H1 (cell line): ENCODE measurements around the gene COL4A2. TPM values are rescaled to one million over a fixed set of nuclear protein-coding genes. Genes with fewer than 3 reads are reported as not detected.

ENCODE experiments used
- CTCF ChIA-PET: fragments of 300-600 bp; sonication (Branson Sonifier 250); formaldehyde crosslinking; loops from one replicate; lab custom pipeline; 2021; ENCODE audit not compliant: partially characterized antibody; lab: Charles Lee
- POLR2A ChIA-PET: fragments of 300-600 bp; sonication (Branson Sonifier 250); formaldehyde crosslinking; loops from one replicate; lab custom pipeline; 2021; ENCODE audit warnings: inconsistent platforms; ENCODE audit not compliant: partially characterized antibody; lab: Charles Lee
- DNase-seq, 2 experiments: peaks; one replicate each; pipeline versions ENCODE4 v3.0.0 to v3.0.0-alpha.2; 2010 to 2022; ENCODE audit warnings: low spot score in 2 of 2, low read depth in 1 of 2, mixed read lengths in 1 of 2
- FAIRE-seq: peaks from 2 replicates; lab custom pipeline; 2011; peaks lifted over from hg19 to GRCh38; lab: Jason Lieb, UNC
- H2AFZ ChIP-seq: 2 replicates; pipeline ENCODE4 v1.8.1; 2012; ENCODE audit warnings: low read length, inconsistent platforms
- H2AK5ac ChIP-seq: 2 replicates; pipeline ENCODE4 v1.6.1; 2013; ENCODE audit warnings: low read depth, low read length
- H2BK120ac ChIP-seq: replicated peaks from 2 replicates; pipeline ENCODE3; 2013; ENCODE audit warnings: low read depth, low read length, inconsistent platforms
- H2BK12ac ChIP-seq: 2 replicates; pipeline ENCODE4 v1.6.1; 2013; ENCODE audit warnings: low read depth, low read length
- H2BK15ac ChIP-seq: 2 replicates; pipeline ENCODE4 v1.6.1; 2013; ENCODE audit warnings: low read length
- H2BK20ac ChIP-seq: 2 replicates; pipeline ENCODE4 v1.6.1; 2013; ENCODE audit warnings: low read length
- H2BK5ac ChIP-seq: 2 replicates; pipeline ENCODE4 v1.6.1; 2013; ENCODE audit warnings: low read depth, low read length
- H3K14ac ChIP-seq: 2 replicates; pipeline ENCODE4 v1.6.1; 2013; ENCODE audit warnings: inconsistent platforms; ENCODE audit not compliant: insufficient read length
- H3K18ac ChIP-seq: 2 replicates; pipeline ENCODE4 v1.6.1; 2013; ENCODE audit warnings: low read length; ENCODE audit errors: extremely low read depth
- H3K23ac ChIP-seq: 2 replicates; pipeline ENCODE4 v1.6.1; 2013; ENCODE audit warnings: inconsistent platforms; ENCODE audit not compliant: insufficient read length
- H3K23me2 ChIP-seq: 2 replicates; pipeline ENCODE4 v1.6.1; 2013; ENCODE audit warnings: low read depth, low read length
- H3K27ac ChIP-seq: 2 replicates; pipeline ENCODE4 v1.6.1; 2011; ENCODE audit warnings: low read depth, low read length, inconsistent platforms
- H3K27me3 ChIP-seq, 4 experiments: replicated peaks in 1 of 4; 1 replicate in 1 of 4; 2 replicates in 3 of 4; pipeline versions ENCODE4 v1.6.1 to v1.8.1; 2011 to 2013; ENCODE audit warnings: low read length in 3 of 4, mild to moderate bottlenecking in 3 of 4, inconsistent platforms in 2 of 4, mixed read lengths in 2 of 4, moderate library complexity in 1 of 4; ENCODE audit not compliant: control insufficient read depth in 3 of 4, insufficient read depth in 3 of 4; ENCODE audit errors: extremely low read depth in 1 of 4
- H3K36me3 ChIP-seq, 4 experiments: 2 replicates each; pipeline versions ENCODE4 v1.6.1 to v1.8.1; 2011 to 2013; ENCODE audit warnings: mild to moderate bottlenecking in 4 of 4, low read length in 3 of 4, moderate library complexity in 2 of 4, control low read depth in 1 of 4, inconsistent platforms in 1 of 4; ENCODE audit not compliant: insufficient read depth in 4 of 4, control insufficient read depth in 2 of 4
- H3K4ac ChIP-seq: replicated peaks from 2 replicates; pipeline ENCODE3; 2013; ENCODE audit warnings: low read length, low read depth, mixed read lengths, inconsistent platforms; ENCODE audit not compliant: insufficient read length
- H3K4me1 ChIP-seq, 4 experiments: replicated peaks in 1 of 4; 1 replicate in 1 of 4; 2 replicates in 3 of 4; pipeline versions ENCODE4 v1.6.1 to v1.8.1; 2011 to 2013; ENCODE audit warnings: low read length in 3 of 4, inconsistent platforms in 2 of 4, mixed read lengths in 1 of 4; ENCODE audit not compliant: insufficient read depth in 4 of 4, control insufficient read depth in 3 of 4
- H3K4me2 ChIP-seq, 2 experiments: 2 replicates each; pipeline versions ENCODE4 v1.6.1 to v1.8.1; 2011 to 2013; ENCODE audit warnings: low read depth in 2 of 2, low read length in 2 of 2, control low read depth in 1 of 2, inconsistent platforms in 1 of 2, mild to moderate bottlenecking in 1 of 2; ENCODE audit not compliant: insufficient read depth in 1 of 2
- H3K4me3 ChIP-seq, 4 experiments: fragments of 200-600, 300-600 bp in 1 of 4; sonication (generic), shearing (Covaris generic), sonication (Bioruptor Twin) in 1 of 4; 2 replicates each; pipeline versions ENCODE4 v1.5.1 to v1.8.1; 2011 to 2016; ENCODE audit warnings: low read length in 4 of 4, low read depth in 3 of 4, control low read depth in 2 of 4, inconsistent platforms in 2 of 4, mild to moderate bottlenecking in 2 of 4, mixed read lengths in 1 of 4, moderate library complexity in 1 of 4; ENCODE audit not compliant: insufficient read depth in 2 of 4; ENCODE audit errors: extremely low read depth in 1 of 4
- H3K56ac ChIP-seq: replicated peaks from 2 replicates; pipeline ENCODE3; 2013; ENCODE audit warnings: low read depth, mild to moderate bottlenecking, mixed read lengths, low read length, inconsistent platforms; ENCODE audit not compliant: insufficient read length
- H3K79me1 ChIP-seq: 2 replicates; pipeline ENCODE4 v1.6.1; 2013; ENCODE audit warnings: low read depth, low read length, control low read depth
- H3K79me2 ChIP-seq, 2 experiments: 2 replicates each; pipeline versions ENCODE4 v1.6.1 to v1.8.1; 2012 to 2013; ENCODE audit warnings: low read length in 2 of 2, mild to moderate bottlenecking in 2 of 2, inconsistent platforms in 1 of 2; ENCODE audit not compliant: insufficient read depth in 2 of 2, control insufficient read depth in 1 of 2
- H3K9ac ChIP-seq, 4 experiments: replicated peaks in 1 of 4; 1 replicate in 1 of 4; 2 replicates in 3 of 4; pipeline versions ENCODE4 v1.6.1 to v1.8.1; 2011 to 2013; ENCODE audit warnings: low read depth in 3 of 4, low read length in 3 of 4, control low read depth in 2 of 4, mild to moderate bottlenecking in 2 of 4, moderate library complexity in 2 of 4, inconsistent platforms in 1 of 4; ENCODE audit errors: extremely low read depth in 1 of 4
- H3K9me3 ChIP-seq, 2 experiments: 2 replicates each; pipeline versions ENCODE4 v1.6.1 to v1.8.1; 2012 to 2013; ENCODE audit warnings: mild to moderate bottlenecking in 2 of 2, moderate library complexity in 2 of 2, control low read depth in 1 of 2, inconsistent platforms in 1 of 2, low read depth in 1 of 2, low read length in 1 of 2, mixed read lengths in 1 of 2; ENCODE audit not compliant: insufficient read depth in 2 of 2
- H4K20me1 ChIP-seq, 2 experiments: replicated peaks in 1 of 2; 2 replicates each; pipeline versions ENCODE3 to v1.8.1; 2011 to 2013; ENCODE audit warnings: inconsistent platforms in 2 of 2, low read length in 2 of 2, mild to moderate bottlenecking in 1 of 2; ENCODE audit not compliant: insufficient read depth in 2 of 2, control insufficient read depth in 1 of 2
- H4K5ac ChIP-seq: 2 replicates; pipeline ENCODE4 v1.6.1; 2013; ENCODE audit warnings: low read length, low read depth, mixed read lengths, inconsistent platforms; ENCODE audit not compliant: insufficient read length
- H4K8ac ChIP-seq: 2 replicates; pipeline ENCODE4 v1.8.0; 2013; ENCODE audit warnings: mild to moderate bottlenecking, moderate library complexity, low read length, inconsistent platforms; ENCODE audit not compliant: insufficient read depth; ENCODE audit errors: extremely low read depth
- H4K91ac ChIP-seq: replicated peaks from 2 replicates; pipeline ENCODE3; 2013; ENCODE audit warnings: low read length, mixed read lengths, inconsistent platforms; ENCODE audit not compliant: insufficient read length
- MAFK ChIP-seq: IDR thresholded peaks from 2 replicates; pipeline ENCODE4 v1.6.1; 2012; ENCODE audit warnings: low read depth, mild to moderate bottlenecking, improper control_type of control experiment, low read length
- NANOG ChIP-seq: IDR thresholded peaks from 2 replicates; pipeline ENCODE4 v1.6.1; 2011; ENCODE audit warnings: low read length, low read depth, mild to moderate bottlenecking, inconsistent platforms; ENCODE audit not compliant: insufficient read depth, poor library complexity, severe bottlenecking
- WGBS, 2 experiments: shearing (Covaris generic) in 1 of 2; methylation state at CpG; one replicate each; pipeline versions ENCODE4 v1.1.6 to v1.1.7; 2013 to 2015; ENCODE audit warnings: low lambda C conversion rate in 2 of 2, mixed read lengths in 2 of 2, inconsistent platforms in 1 of 2, low coverage in 1 of 2, missing lambda C conversion rate in 1 of 2; ENCODE audit not compliant: insufficient replicate concordance in 2 of 2, insufficient coverage in 1 of 2, insufficient read length in 1 of 2; ENCODE audit errors: extremely low coverage in 1 of 2, missing lambda C conversion rate in 1 of 2; 5-methylcytosine and 5-hydroxymethylcytosine counted together
- polyA plus RNA-seq, 7 experiments: library from polyadenylated mRNA; depleted of rRNA in 3 of 7; stranded (reverse) in 5 of 7; unstranded in 2 of 7; fragments of >200 nt in 5 of 7; fragments of 200-250 nt in 2 of 7; gene quantifications; 1 replicate in 5 of 7; 2 replicates in 1 of 7; 4 replicates in 1 of 7; pipeline versions ENCODE4 v1.2.1 to v1.2.3, GENCODE V29; 2011 to 2013; ENCODE audit warnings: missing spikeins in 2 of 7, mixed read lengths in 2 of 7
- total RNA-seq: library from RNA; stranded (reverse); fragmentation: NEBNext Ultra II Directional; extraction: Animal tissue kit (Norgen Biotek cat#: 25700); gene quantifications from 2 replicates; pipeline ENCODE4 v1.2.1, GENCODE V29; 2021

COL4A2 gene
- total and polyA plus RNA-seq, 2 of the 8 experiments (the other 6 are each of a cell fraction or from before 2014, with no cell fraction given) = 80.4 to 87.3 TPM

DNA sequence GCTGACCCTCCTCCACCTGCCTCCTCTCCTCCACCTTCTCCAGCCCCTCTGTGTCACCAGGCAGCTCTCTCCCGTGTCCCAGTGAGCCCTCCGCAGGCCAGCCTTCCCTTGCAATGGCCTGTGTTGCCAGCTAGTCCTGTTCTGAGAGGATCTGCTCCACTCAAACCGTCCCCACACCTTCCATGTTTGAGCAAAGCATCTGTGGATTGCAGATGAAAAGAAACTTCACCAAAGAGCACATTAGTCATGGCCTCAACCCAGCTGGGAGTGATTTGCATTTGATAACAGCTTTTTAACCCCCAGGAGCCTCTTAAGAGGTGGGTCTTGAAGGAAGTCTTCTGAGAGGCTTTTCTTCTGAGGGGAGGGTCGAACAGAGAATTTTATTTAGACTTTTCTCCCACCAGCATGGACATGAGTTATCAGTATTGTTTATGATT is 72.8 kb downstream of the COL4A2 start:
- no peak overlapping the region for H2AFZ ChIP-seq
- H3K4me1 ChIP-seq = peaks cover 3 to 15% (median 9%) of the 10 kb centered on the region in 4 experiments
- H3K79me2 ChIP-seq = no peaks in the 10 kb centered on the region; a peak in 1 of 4 replicates
- H3K9me3 ChIP-seq = no peaks in the 10 kb centered on the region
- no peaks in the 10 kb centered on the region for H3K23me2 ChIP-seq
- H3K79me1 ChIP-seq = 0 out of 2 replicates have a peak, but pooled peaks cover 4% of the 10 kb centered on the region
- H2BK12ac ChIP-seq = no peak overlapping the region
- no peak overlapping the region for H4K91ac ChIP-seq
- no peak overlapping the region for H4K5ac ChIP-seq
- H3K56ac ChIP-seq = no peak overlapping the region
- peak overlapping the region; percentile 27; the same call in 1 of the 2 replicates for H2BK5ac ChIP-seq
- no peak overlapping the region for H3K14ac ChIP-seq
- H3K9ac ChIP-seq = no peak overlapping the region
- H4K8ac ChIP-seq = no peak overlapping the region
- peaks cover 0 to 3% (median under 1%) of the 10 kb centered on the region in 4 experiments; a peak in 2 of 7 replicates for H3K27me3 ChIP-seq
- H2BK120ac ChIP-seq = no peak overlapping the region
- peak overlapping the region; percentile 40 to 53 for H3K4me2 ChIP-seq
- ChIA-PET POLR2A (no interaction called here), CTCF (interaction anchor here (0.8 to 2.9 kb wide), 14 partner anchors 8 to 133 kb away, joined by 3 to 17 read pairs (median 4); no protein-coding TSS in a partner anchor)
- no peak overlapping the region for H2AK5ac ChIP-seq
- H3K36me3 ChIP-seq = no peaks in the 10 kb centered on the region
- H4K20me1 ChIP-seq = peaks cover 6 to 13% of the 10 kb centered on the region in 2 experiments
- H3K4me3 ChIP-seq = peak overlapping the region in 1 of 4 experiments; percentile 25; a peak in 1 of 8 replicates
- H2BK20ac ChIP-seq = no peak overlapping the region
- no peak overlapping the region for H2BK15ac ChIP-seq
- peak; percentile 22 for TF ChIP-seq NANOG
- no peak for TF ChIP-seq MAFK
- no peak overlapping the region for H3K23ac ChIP-seq
- H3K4ac ChIP-seq = no peak overlapping the region
- FAIRE-seq (peak; percentile 48), DNase-seq (peak in 1 of 2 experiments; percentile 59)
- 33% methylated on average over 4 of the region's 4 CpGs; no CpG with 5 or more reads in 1 of the 2 experiments for WGBS, 2 experiments
- no peak overlapping the region for H3K27ac ChIP-seq
- peak overlapping the region; percentile 54; the same call in 1 of the 2 replicates for H3K18ac ChIP-seq
